HAP-1 (cell line): ENCODE measurements around the gene KAT2A.
A peak's percentile ranks its signal among the peaks of the same experiment; 100 is the strongest.

Experiments used
- DNase-seq, 2 experiments: peaks; one replicate each; pipeline ENCODE4 v3.0.0-alpha.2; 2016 to 2020; ENCODE audit warnings: low spot score in 2 of 2
- H3K27me3 ChIP-seq: fragments of 250-450 bp; sonication (Bioruptor Pico); 2 replicates; pipeline ENCODE4 v1.5.1; 2020; ENCODE audit warnings: low read depth, mild to moderate bottlenecking, moderate library complexity
- H3K36me3 ChIP-seq: fragments of 250-450 bp; sonication (Bioruptor Pico); replicated peaks from 2 replicates; pipeline ENCODE4 v1.5.1; 2020; ENCODE audit warnings: mild to moderate bottlenecking
- H3K4me1 ChIP-seq: fragments of 250-450 bp; sonication (Bioruptor Pico); 2 replicates; pipeline ENCODE4 v1.5.1; 2020; ENCODE audit warnings: mild to moderate bottlenecking
- H3K4me3 ChIP-seq: fragments of 250-450 bp; sonication (Bioruptor Pico); 2 replicates; pipeline ENCODE4 v1.5.1; 2020; ENCODE audit warnings: mild to moderate bottlenecking, moderate library complexity
- H3K9me3 ChIP-seq: fragments of 250-450 bp; sonication (Bioruptor Pico); 2 replicates; pipeline ENCODE4 v1.5.1; 2020; ENCODE audit warnings: mild to moderate bottlenecking, moderate library complexity
- in situ Hi-C: fragments of 300-500 bp; cut with MboI; formaldehyde crosslinking; loops from 3 replicates; pipeline ENCODE4 v1.14.3; 2020; ENCODE audit warnings: low sequenced_read_pairs, inconsistent platforms, mixed read lengths

KAT2A gene

GRCh38 chr17:42114118-42114517, 7.0 kb downstream of the KAT2A start:
- no peaks in the 10 kb centered on the region for H3K4me1 ChIP-seq
- peaks cover 56% of the 10 kb centered on the region for H3K36me3 ChIP-seq
- DNase-seq, result no peak
- in situ Hi-C loops, result loop anchor here (5.0 kb wide), 1 partner anchor 87 kb away; no protein-coding TSS in a partner anchor
- H3K9me3 ChIP-seq, result no peaks in the 10 kb centered on the region
- no peaks in the 10 kb centered on the region for H3K27me3 ChIP-seq
- no peak overlapping the region for H3K4me3 ChIP-seq

GRCh38 chr17:42113293-42114069, 7.7 kb downstream of the KAT2A start:
- Histone ChIP-seq H3K27me3 (no peaks in the 10 kb centered on the region), H3K4me3 (no peak overlapping the region)

GRCh38 chr17:42112552-42113176, 8.5 kb downstream of the KAT2A start, which contains the start of gene DHX58:
Gene DHX58, minus strand, starts transcription at chr17:42112714. Its CDS starts 822 bp downstream, at chr17:42111892.
- H3K4me3 ChIP-seq, result no peak within 1 kb of the TSS
- no peaks in the 10 kb centered on the region for H3K4me1 ChIP-seq
- no peaks in the 10 kb centered on the region for H3K27me3 ChIP-seq
- in situ Hi-C loops, result loop anchor here (5.0 kb wide), 1 partner anchor 85 kb away; no protein-coding TSS in a partner anchor
- H3K9me3 ChIP-seq, result no peaks in the 10 kb centered on the region
- DNase-seq, result no peak
- H3K36me3 ChIP-seq, result peaks cover 44% of the 10 kb centered on the region

More at GRCh38 chr17:42113293-42114069, 7.7 kb downstream of the KAT2A start:
- in situ Hi-C loops, result loop anchor here (5.0 kb wide), 1 partner anchor 86 kb away; no protein-coding TSS in a partner anchor
- Histone ChIP-seq H3K4me1 (no peaks in the 10 kb centered on the region), H3K36me3 (peaks cover 50% of the 10 kb centered on the region), H3K9me3 (no peaks in the 10 kb centered on the region)
- DNase-seq, result no peak

- H3K9me3 ChIP-seq, result no peaks in the 10 kb centered on the region
- no peak overlapping the region for H3K4me3 ChIP-seq
- no peaks in the 10 kb centered on the region for H3K4me1 ChIP-seq
- H3K27me3 ChIP-seq, result no peaks in the 10 kb centered on the region
- peaks cover 37% of the 10 kb centered on the region for H3K36me3 ChIP-seq
- DNase-seq, result no peak
- in situ Hi-C loops, result loop anchor here (5.0 kb wide), 1 partner anchor 85 kb away; no protein-coding TSS in a partner anchor
These were observed 9.2 kb downstream of the KAT2A start for GRCh38 chr17:42111871-42112551.

- Histone ChIP-seq H3K36me3 (peaks cover 30% of the 10 kb centered on the region), H3K9me3 (no peaks in the 10 kb centered on the region), H3K4me1 (no peaks in the 10 kb centered on the region), H3K27me3 (no peaks in the 10 kb centered on the region), H3K4me3 (no peak overlapping the region)
- in situ Hi-C loops, result loop anchor here (5.0 kb wide), 1 partner anchor 84 kb away; no protein-coding TSS in a partner anchor
- DNase-seq, result no peak
These were observed 9.9 kb downstream of the KAT2A start for GRCh38 chr17:42111265-42111636.

- H3K27me3 ChIP-seq, result no peaks in the 10 kb centered on the region
- no peaks in the 10 kb centered on the region for H3K4me1 ChIP-seq
- in situ Hi-C loops, result loop anchor here (5.0 kb wide), 1 partner anchor 83 kb away; no protein-coding TSS in a partner anchor
- no peak overlapping the region for H3K4me3 ChIP-seq
- peaks cover 23% of the 10 kb centered on the region for H3K36me3 ChIP-seq
- no peak for DNase-seq
- H3K9me3 ChIP-seq, result no peaks in the 10 kb centered on the region
These were observed 10.6 kb downstream of the KAT2A start for GRCh38 chr17:42110301-42111264.

- in situ Hi-C loops, result no loop called here
- Histone ChIP-seq H3K27me3 (no peaks in the 10 kb centered on the region), H3K36me3 (peaks cover 14% of the 10 kb centered on the region), H3K4me3 (no peak overlapping the region), H3K4me1 (no peaks in the 10 kb centered on the region), H3K9me3 (no peaks in the 10 kb centered on the region)
- no peak for DNase-seq
These were observed 12.1 kb downstream of the KAT2A start for GRCh38 chr17:42109086-42109485.

- peak; percentile 45 to 88 for DNase-seq
- in situ Hi-C loops, result no loop called here
- peaks cover 2% of the 10 kb centered on the region for H3K36me3 ChIP-seq
These were observed 13.3 kb downstream of the KAT2A start for GRCh38 chr17:42107597-42108576.

GRCh38 chr17:42107124-42107523, 14.0 kb downstream of the KAT2A start:
- H3K4me3 ChIP-seq, result no peak overlapping the region
- H3K4me1 ChIP-seq, result no peaks in the 10 kb centered on the region
- DNase-seq, result no peak
- in situ Hi-C loops, result no loop called here
- H3K27me3 ChIP-seq, result no peaks in the 10 kb centered on the region
- no peaks in the 10 kb centered on the region for H3K9me3 ChIP-seq
- no peaks in the 10 kb centered on the region for H3K36me3 ChIP-seq

More at GRCh38 chr17:42107597-42108576, 13.3 kb downstream of the KAT2A start:
- Histone ChIP-seq H3K27me3 (no peaks in the 10 kb centered on the region), H3K4me3 (no peak overlapping the region), H3K4me1 (no peaks in the 10 kb centered on the region), H3K9me3 (no peaks in the 10 kb centered on the region)

GRCh38 chr17:42106009-42106408, 15.2 kb downstream of the KAT2A start:
- Histone ChIP-seq H3K9me3 (no peaks in the 10 kb centered on the region), H3K4me1 (no peaks in the 10 kb centered on the region), H3K4me3 (no peak overlapping the region), H3K27me3 (no peaks in the 10 kb centered on the region), H3K36me3 (no peaks in the 10 kb centered on the region)
- no peak for DNase-seq
- in situ Hi-C loops, result no loop called here

GRCh38 chr17:42104264-42104663, 16.9 kb downstream of the KAT2A start:
- H3K4me3 ChIP-seq, result no peak overlapping the region
- no peaks in the 10 kb centered on the region for H3K36me3 ChIP-seq
- no peaks in the 10 kb centered on the region for H3K4me1 ChIP-seq
- no peaks in the 10 kb centered on the region for H3K9me3 ChIP-seq
- no peak for DNase-seq
- H3K27me3 ChIP-seq, result no peaks in the 10 kb centered on the region
- in situ Hi-C loops, result no loop called here
